ENCODE measurements around the gene AP2A2.

Gene AP2A2

DNA sequence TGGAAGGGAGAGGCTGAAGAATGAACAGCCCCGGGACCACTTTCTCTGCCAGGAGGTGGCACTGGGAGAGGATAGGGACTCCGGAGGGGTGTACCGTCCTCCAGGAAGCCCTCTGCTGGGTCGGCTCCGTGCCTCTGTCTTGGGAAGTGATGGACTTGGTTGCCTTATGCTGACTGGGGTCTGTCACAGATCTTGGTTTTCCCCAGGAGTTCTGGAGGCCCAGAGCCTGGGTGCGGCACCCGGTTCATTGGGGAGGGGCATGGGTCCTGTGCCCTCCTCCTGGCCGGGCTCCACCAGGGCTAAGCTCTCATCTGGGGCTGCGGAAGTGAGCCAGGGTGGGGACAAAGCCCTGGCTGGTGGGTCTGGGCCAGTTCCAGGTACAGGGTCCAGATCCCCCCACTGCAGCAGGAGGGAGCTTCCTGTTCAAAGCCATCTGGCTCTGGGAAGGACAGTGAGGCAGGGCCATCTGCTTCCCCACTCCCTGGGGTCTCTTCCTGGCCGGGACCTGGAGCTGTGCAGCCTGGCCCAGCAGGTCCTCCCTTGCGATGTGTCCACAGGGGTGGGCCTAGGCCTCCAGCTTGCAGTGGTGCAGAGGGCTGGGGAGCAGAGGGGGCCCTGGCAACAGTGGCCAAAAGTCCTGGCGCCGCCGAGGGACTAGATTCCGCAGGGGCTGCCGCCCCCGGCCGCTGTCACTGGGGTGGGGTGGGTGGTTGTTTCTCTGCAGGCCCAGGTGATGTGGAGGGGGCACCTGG, 1.1 kb upstream of the AP2A2 start:
- Mint-ChIP-seq H3K27me3 (no peaks in the 10 kb centered on the region), H3K9me3 (no peaks in the 10 kb centered on the region), H3K4me1 (ENCODE audit: low read depth) (peaks cover 51% of the 10 kb centered on the region), H3K4me3 (peak overlapping the region; percentile 4), H3K27ac (peak overlapping the region; percentile 61), H3K36me3 (ENCODE audit: low read depth) (peaks cover 36% of the 10 kb centered on the region)
- intact Hi-C loops (cut with micrococcal nuclease) = loop anchor here (2.0 kb wide), 1 partner anchor 14 kb away; the partner anchor contains the start of gene CHID1

DNA sequence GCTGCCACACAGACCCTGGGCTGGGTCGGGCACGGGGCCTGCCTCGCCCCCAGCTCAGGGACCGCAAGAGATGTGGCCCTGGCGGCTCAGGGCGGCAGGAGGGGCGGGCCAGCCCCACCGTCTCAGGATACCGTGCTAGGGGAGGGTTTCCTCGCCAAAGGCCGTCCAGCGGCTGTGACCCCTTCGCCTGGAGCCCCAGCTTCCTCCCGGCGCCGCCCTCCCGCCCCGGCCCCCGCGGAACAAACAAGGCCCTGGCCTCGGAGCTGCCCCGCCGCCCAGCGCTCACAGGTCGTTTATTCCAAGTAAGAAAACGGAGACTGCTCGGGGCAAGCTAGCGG, 543 bp upstream of the AP2A2 start:
- intact Hi-C loops (cut with micrococcal nuclease) = loop anchor here (2.0 kb wide), 1 partner anchor 14 kb away; the partner anchor contains the start of gene CHID1
- Mint-ChIP-seq H3K27me3 (no peaks in the 10 kb centered on the region), H3K9me3 (no peaks in the 10 kb centered on the region), H3K27ac (no peak overlapping the region), H3K4me3 (peak overlapping the region; percentile 4), H3K4me1 (ENCODE audit: low read depth) (peaks cover 47% of the 10 kb centered on the region), H3K36me3 (ENCODE audit: low read depth) (peaks cover 41% of the 10 kb centered on the region)

DNA sequence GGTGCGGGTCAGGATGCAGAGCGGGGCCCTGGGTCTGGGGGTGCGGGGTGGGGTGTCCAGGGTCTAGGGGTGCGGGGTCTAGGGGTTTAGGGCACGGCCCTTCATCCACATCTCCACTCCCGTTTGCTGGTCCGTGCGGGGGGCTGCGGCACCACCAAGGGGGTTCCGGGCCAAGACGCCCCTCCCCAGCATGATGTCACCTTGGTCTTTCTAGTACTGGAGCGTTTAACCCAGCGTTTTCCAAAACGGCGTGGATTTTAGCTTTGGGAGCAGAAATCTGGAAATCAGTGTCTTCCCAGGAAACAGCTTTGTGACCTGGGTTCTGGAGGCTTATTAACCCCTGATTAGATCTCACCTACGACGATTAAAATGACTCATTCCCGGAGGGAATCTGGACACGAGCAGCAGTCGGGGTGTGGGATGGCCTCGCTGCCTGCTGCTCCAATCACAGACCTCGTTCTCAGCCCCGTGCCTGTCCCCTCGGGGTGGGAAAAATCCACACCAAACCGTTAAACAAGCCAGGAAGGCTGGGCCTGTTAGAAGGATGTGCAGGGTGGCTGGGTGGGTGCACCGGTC, 759 bp downstream of the AP2A2 start:
- Mint-ChIP-seq H3K4me1 (ENCODE audit: low read depth) (peaks cover 53% of the 10 kb centered on the region), H3K4me3 (peak overlapping the region; percentile 84), H3K27ac (peak overlapping the region; percentile 95), H3K36me3 (ENCODE audit: low read depth) (peaks cover 52% of the 10 kb centered on the region), H3K9me3 (no peaks in the 10 kb centered on the region), H3K27me3 (no peaks in the 10 kb centered on the region)
- intact Hi-C loops (cut with micrococcal nuclease) = no loop called here

DNA sequence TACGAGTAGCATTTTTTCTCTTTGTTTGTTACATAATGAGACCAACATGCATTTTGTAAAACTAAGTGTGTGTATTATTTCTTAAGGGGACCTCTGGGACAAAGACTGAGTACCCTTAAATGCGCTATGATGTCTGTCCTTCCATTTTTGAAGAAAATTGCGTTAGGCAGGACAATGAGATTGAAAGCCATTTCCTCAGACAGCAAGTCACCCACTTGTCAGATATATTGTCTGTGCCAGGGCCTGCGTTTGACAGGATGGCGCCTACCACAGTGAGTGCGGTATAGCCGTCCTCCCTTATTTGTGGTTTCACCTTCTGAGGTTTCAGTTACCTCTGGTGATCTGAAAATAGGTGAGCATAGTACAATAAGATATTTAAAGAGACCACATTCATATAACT, 2.2 kb downstream of the AP2A2 start:
- no peaks in the 10 kb centered on the region for H3K9me3 Mint-ChIP-seq
- intact Hi-C loops (cut with micrococcal nuclease) = no loop called here
- peak overlapping the region; percentile 95 for H3K27ac Mint-ChIP-seq
- peaks cover 67% of the 10 kb centered on the region for H3K36me3 Mint-ChIP-seq (ENCODE audit: low read depth)
- H3K4me1 Mint-ChIP-seq (ENCODE audit: low read depth) = peaks cover 52% of the 10 kb centered on the region
- H3K27me3 Mint-ChIP-seq = no peaks in the 10 kb centered on the region
- peak overlapping the region; percentile 84 for H3K4me3 Mint-ChIP-seq

DNA sequence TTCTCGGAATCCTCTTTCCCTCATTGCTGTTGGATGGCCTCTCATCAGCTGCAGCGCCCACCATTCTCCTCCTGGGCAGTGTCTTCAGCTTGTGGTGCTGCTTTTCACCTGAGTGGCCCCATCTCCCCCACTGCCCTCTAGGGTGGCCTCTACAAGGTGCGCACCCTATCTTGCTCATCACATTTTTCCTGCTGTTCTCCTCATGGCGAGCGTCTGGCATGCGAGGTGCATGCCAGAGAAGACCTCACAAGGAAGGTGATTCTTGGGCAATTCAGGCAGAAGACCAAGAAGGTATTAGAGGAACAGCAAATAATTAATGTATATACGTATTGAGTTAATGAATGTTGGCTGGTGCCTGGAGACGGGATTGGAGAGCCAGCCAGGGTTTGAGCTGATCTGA, 3.1 kb downstream of the AP2A2 start:
- H3K36me3 Mint-ChIP-seq (ENCODE audit: low read depth) = peaks cover 76% of the 10 kb centered on the region
- peak overlapping the region; percentile 95 for H3K27ac Mint-ChIP-seq
- H3K27me3 Mint-ChIP-seq = no peaks in the 10 kb centered on the region
- intact Hi-C loops (cut with micrococcal nuclease) = no loop called here
- H3K4me3 Mint-ChIP-seq = peak overlapping the region; percentile 84
- no peaks in the 10 kb centered on the region for H3K9me3 Mint-ChIP-seq
- H3K4me1 Mint-ChIP-seq (ENCODE audit: low read depth) = peaks cover 54% of the 10 kb centered on the region

DNA sequence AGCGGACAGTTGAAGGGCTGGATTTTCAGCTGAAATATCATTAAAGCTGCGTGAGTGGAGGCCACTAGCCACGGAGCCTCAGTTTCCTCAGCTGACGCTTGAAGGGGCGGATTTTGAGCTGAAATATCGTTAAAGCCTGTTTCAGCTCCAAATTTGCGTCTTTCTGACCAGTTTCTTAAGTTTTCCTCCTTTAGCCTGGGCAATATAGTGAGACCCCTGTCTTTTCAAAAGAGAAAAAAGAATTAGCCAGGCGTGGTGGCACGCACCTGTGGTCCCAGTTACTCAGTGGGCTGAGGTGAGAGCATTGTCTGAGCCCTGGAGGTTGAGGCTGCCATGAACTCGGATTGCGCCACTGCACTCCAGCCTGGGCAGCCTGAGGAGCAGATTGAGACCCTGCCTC, 3.7 kb downstream of the AP2A2 start:
- H3K9me3 Mint-ChIP-seq = no peaks in the 10 kb centered on the region
- H3K27ac Mint-ChIP-seq = peak overlapping the region; percentile 95
- H3K27me3 Mint-ChIP-seq = no peaks in the 10 kb centered on the region
- H3K4me3 Mint-ChIP-seq = peak overlapping the region; percentile 84
- intact Hi-C loops (cut with micrococcal nuclease) = no loop called here
- peaks cover 53% of the 10 kb centered on the region for H3K4me1 Mint-ChIP-seq (ENCODE audit: low read depth)
- H3K36me3 Mint-ChIP-seq (ENCODE audit: low read depth) = peaks cover 82% of the 10 kb centered on the region

DNA sequence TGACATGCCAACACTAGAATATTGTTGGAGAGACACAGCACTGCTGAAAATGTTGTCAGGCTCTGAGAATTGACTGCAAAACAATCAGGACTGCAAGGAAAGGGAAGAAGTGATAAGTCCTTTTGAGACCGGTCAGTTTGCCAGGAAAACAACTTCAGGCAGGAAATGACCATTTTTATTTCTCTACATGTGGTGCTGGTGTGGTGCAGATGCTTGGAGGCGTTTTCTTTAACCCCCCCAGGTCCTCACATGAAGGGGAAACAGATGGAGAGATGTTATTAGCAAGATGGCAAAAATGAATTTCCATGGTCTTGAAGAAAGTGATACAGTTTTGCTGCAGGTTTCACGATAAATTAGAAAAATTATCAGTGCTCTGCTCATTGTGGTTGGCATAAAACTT, 5.7 kb downstream of the AP2A2 start:
- intact Hi-C loops (cut with micrococcal nuclease) = no loop called here
- Mint-ChIP-seq H3K27ac (peak overlapping the region; percentile 97), H3K4me3 (peak overlapping the region; percentile 63), H3K9me3 (no peaks in the 10 kb centered on the region), H3K4me1 (ENCODE audit: low read depth) (peaks cover 60% of the 10 kb centered on the region), H3K36me3 (ENCODE audit: low read depth) (peaks cover 96% of the 10 kb centered on the region), H3K27me3 (no peaks in the 10 kb centered on the region)

DNA sequence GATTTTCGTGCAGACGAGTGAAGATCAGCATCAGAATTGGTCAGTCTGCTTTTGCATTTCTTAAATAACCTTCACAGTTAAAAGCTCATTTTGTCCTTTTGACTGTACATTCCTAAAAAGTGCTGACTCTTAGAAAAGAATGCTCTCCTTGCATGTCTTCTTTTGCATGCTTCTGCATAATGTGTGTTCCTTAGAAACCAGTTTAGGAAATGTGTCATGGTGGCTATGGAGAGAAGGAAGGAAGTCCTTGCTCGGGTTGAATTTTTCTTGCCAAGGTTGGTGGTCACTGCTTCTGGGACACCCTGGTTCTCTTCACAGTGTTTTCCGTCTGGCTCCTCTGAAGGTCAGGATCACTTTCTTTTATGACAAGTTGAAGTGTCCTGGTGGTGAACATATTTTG, 6.8 kb downstream of the AP2A2 start:
- Mint-ChIP-seq H3K27me3 (no peaks in the 10 kb centered on the region), H3K27ac (peak overlapping the region; percentile 97), H3K4me1 (ENCODE audit: low read depth) (peaks cover 58% of the 10 kb centered on the region), H3K36me3 (ENCODE audit: low read depth) (peaks cover 96% of the 10 kb centered on the region), H3K4me3 (peak overlapping the region; percentile 91), H3K9me3 (no peaks in the 10 kb centered on the region)
- intact Hi-C loops (cut with micrococcal nuclease) = loop anchor here (2.0 kb wide), 1 partner anchor 18 kb away; no protein-coding TSS in a partner anchor

DNA sequence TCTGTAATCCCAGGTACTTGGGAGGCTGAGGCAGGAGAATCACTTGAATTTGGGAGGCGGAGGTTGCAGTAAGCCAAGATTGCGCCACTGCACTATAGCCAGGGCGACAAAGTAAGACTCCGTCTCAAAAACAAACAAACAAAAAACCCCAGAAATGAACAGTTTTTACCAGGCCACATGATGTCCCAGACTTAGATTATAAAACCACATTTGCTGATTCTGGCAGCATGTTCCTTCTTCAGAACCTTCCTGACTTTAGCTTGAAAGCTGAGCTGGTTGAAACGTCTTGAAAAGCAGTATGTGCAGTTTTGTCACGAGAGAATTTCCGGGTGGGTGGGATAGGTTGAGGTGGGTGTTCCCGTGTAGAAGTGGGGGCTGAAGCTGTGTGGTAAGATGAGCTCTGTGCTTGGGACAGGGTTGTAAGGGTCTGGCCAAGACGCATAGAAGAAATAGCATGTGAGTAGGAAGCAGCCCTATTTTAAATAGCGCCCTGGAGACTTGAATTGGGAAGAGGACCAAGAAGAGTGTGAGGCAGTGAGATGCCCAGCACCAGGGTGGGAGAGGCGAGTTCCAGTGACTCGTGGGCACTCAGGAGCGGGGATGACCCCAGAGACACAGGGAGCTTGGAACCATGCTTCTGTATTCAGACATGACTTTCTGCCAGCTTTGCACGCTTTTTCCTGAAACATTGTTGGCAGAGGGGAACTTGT, 7.6 kb downstream of the AP2A2 start:
- peaks cover 65% of the 10 kb centered on the region for H3K4me1 Mint-ChIP-seq (ENCODE audit: low read depth)
- no peaks in the 10 kb centered on the region for H3K27me3 Mint-ChIP-seq
- H3K4me3 Mint-ChIP-seq = peak overlapping the region; percentile 91
- H3K9me3 Mint-ChIP-seq = no peaks in the 10 kb centered on the region
- peak overlapping the region; percentile 97 for H3K27ac Mint-ChIP-seq
- intact Hi-C loops (cut with micrococcal nuclease) = loop anchor here (2.0 kb wide), 1 partner anchor 18 kb away; no protein-coding TSS in a partner anchor
- peaks cover 96% of the 10 kb centered on the region for H3K36me3 Mint-ChIP-seq (ENCODE audit: low read depth)

DNA sequence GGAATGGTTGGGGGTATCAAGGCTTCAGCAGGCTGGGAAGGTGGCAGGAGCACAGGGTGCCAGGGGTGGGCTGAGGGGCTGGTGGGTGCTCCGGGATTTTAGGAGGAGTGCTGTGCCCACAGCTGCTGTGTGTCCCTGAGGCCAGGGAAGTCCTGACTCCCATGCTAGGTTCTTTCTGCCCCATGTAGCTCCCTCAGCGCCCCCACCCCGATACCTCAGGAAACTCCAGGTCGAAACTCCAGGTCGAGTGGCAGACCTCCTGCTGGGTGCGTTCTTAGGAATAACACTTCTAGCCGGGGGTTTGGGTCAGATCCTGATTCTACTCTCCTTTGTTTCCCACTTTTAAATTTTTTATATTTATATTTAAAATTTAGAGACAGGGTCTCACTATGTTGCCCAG, 8.3 kb downstream of the AP2A2 start:
- H3K9me3 Mint-ChIP-seq = no peaks in the 10 kb centered on the region
- intact Hi-C loops (cut with micrococcal nuclease) = loop anchor here (2.0 kb wide), 1 partner anchor 19 kb away; no protein-coding TSS in a partner anchor
- H3K36me3 Mint-ChIP-seq (ENCODE audit: low read depth) = peaks cover 96% of the 10 kb centered on the region
- peak overlapping the region; percentile 97 for H3K27ac Mint-ChIP-seq
- H3K4me1 Mint-ChIP-seq (ENCODE audit: low read depth) = peaks cover 64% of the 10 kb centered on the region
- no peaks in the 10 kb centered on the region for H3K27me3 Mint-ChIP-seq
- H3K4me3 Mint-ChIP-seq = peak overlapping the region; percentile 91

DNA sequence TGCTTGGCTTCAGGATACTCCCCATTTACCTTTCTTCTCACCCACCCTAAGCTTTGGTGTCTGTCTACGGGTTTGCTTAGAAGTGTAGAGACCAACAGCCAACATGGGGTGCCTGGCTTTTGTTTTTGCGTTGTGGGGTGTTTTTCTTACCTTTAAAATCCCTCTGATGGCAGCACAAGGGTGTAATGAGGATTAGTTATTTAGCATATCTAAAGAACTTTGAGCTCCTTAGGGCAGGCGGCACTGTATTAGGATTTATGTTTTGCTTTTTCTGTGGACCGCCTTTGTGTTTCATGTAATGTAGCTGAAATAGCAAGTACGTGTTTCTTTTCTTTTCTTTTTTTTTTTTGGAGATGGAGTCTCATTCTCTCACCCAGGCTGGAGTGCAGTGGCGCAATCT, 8.9 kb downstream of the AP2A2 start:
- peaks cover 62% of the 10 kb centered on the region for H3K4me1 Mint-ChIP-seq (ENCODE audit: low read depth)
- H3K9me3 Mint-ChIP-seq = no peaks in the 10 kb centered on the region
- intact Hi-C loops (cut with micrococcal nuclease) = no loop called here
- peak overlapping the region; percentile 97 for H3K27ac Mint-ChIP-seq
- H3K36me3 Mint-ChIP-seq (ENCODE audit: low read depth) = peaks cover 96% of the 10 kb centered on the region
- H3K4me3 Mint-ChIP-seq = peak overlapping the region; percentile 80
- H3K27me3 Mint-ChIP-seq = no peaks in the 10 kb centered on the region

DNA sequence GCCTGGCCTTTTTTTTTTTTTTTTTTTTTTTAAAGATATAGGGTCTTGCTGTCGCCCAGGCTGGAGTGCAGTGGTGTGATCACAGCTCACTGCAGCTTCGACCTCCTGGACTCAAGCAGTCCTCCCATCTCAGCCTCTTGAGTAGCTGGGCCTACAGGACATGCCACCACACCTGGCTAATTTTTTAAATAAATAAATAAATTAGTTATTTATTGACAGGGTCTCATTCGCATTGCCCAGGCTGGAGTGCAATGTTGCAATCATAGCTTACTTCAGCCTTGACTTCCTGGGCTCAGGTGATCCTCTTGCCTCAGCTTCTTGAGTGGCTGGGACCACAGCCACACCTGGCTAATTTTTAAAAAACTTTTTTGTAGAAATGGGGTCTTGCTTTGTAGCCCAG, 10.5 kb downstream of the AP2A2 start:
- H3K4me3 Mint-ChIP-seq = peak overlapping the region; percentile 69
- H3K9me3 Mint-ChIP-seq = no peaks in the 10 kb centered on the region
- peaks cover 98% of the 10 kb centered on the region for H3K36me3 Mint-ChIP-seq (ENCODE audit: low read depth)
- peaks cover 71% of the 10 kb centered on the region for H3K4me1 Mint-ChIP-seq (ENCODE audit: low read depth)
- H3K27me3 Mint-ChIP-seq = no peaks in the 10 kb centered on the region
- H3K27ac Mint-ChIP-seq = peak overlapping the region; percentile 97
- intact Hi-C loops (cut with micrococcal nuclease) = no loop called here

DNA sequence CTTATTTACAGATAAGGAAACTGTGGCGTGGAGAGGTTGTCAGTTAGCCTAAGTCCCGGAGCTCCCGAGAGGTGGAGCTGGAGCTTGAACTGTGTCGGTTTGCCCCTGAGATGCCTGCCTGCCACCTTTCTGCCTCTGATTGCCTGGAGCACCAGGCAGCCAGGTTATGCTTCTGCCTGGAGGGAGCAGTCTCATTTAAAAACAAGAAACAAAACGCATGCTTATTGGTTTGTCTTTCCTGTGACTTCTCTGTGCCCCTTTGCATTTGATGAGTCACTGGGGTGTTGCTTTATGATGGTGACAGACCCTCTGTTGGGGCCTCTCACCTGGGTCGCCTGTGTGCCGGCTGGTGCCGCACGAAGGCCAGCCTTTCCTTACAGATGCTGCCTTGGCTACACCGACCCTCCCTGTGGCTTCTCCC, 12.2 kb downstream of the AP2A2 start:
- Mint-ChIP-seq H3K4me1 (ENCODE audit: low read depth) (peaks cover 77% of the 10 kb centered on the region), H3K9me3 (no peaks in the 10 kb centered on the region), H3K36me3 (ENCODE audit: low read depth) (peaks cover 98% of the 10 kb centered on the region), H3K27ac (peak overlapping the region; percentile 67), H3K4me3 (peak overlapping the region; percentile 69), H3K27me3 (no peaks in the 10 kb centered on the region)
- intact Hi-C loops (cut with micrococcal nuclease) = no loop called here

DNA sequence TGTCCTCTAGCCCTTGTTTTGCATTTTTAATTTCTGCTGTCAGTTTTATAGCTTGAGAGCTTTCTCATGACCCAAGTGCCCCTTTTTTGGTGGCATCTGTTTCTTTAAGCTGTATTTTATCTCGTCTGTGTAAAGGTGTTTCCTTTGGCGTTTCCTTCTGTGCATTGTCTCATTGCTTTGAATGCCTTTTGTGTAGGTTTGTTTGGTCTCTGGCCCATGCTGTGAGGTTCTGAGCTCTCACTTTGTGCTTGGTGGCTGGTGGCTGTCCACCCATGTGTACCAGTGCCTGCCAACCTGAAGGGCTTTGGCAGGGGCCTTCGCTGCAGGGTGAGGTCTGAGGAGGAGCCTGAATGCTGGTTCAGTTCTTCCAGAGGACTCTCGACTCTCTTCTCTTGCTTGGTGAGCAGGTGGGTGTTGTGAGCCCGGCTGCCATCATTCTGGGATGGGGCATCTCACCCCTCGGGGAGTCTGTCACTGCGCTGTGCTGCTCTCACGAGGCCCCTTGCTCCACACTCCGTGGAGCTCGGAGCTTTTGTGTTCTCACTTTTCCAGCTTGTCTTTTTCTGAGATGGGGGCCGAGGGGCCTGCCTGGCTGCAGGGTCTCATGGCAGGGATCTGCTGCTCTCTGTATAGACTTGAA, 14.9 kb downstream of the AP2A2 start:
- intact Hi-C loops (cut with micrococcal nuclease) = no loop called here
- peaks cover 98% of the 10 kb centered on the region for H3K36me3 Mint-ChIP-seq (ENCODE audit: low read depth)
- H3K27me3 Mint-ChIP-seq = no peaks in the 10 kb centered on the region
- peaks cover 80% of the 10 kb centered on the region for H3K4me1 Mint-ChIP-seq (ENCODE audit: low read depth)
- peak overlapping the region; percentile 30 for H3K27ac Mint-ChIP-seq
- no peaks in the 10 kb centered on the region for H3K9me3 Mint-ChIP-seq
- H3K4me3 Mint-ChIP-seq = peak overlapping the region; percentile 69

Data from dendritic cell treated with granulocyte-macrophage colony-stimulating factor and Interleukin-4, amounts not matched to agents 40 ng/mL and 50 ng/mL, for 4 days (primary cell).